SU-DHL-6 (cell line): ENCODE data around the gene LRFN2.

ENCODE experiments used
- H2AFZ ChIP-seq: fragments of 200-600 bp; sonication (generic); 2 replicates; pipeline ENCODE4 v1.6.1; 2014; ENCODE audit warnings: low read depth, mild to moderate bottlenecking, moderate library complexity, mixed read lengths, antibody characterized with exemption, low read length; ENCODE audit not compliant: severe bottlenecking
- H3F3A ChIP-seq: fragments of 200-600 bp; shearing (Covaris generic); 2 replicates; pipeline ENCODE4 v1.6.0; 2016; ENCODE audit warnings: antibody characterized with exemption, mild to moderate bottlenecking; ENCODE audit not compliant: insufficient read depth
- H3K27ac ChIP-seq: fragments of 200-600 bp; sonication (generic); 2 replicates; pipeline ENCODE4 v1.5.1; 2016; ENCODE audit warnings: low read depth, mild to moderate bottlenecking, low read length, moderate library complexity, mixed read lengths
- H3K27me3 ChIP-seq: fragments of 200-600 bp; sonication (generic), shearing (Covaris generic); 2 replicates; pipeline ENCODE4 v1.6.0; 2014; ENCODE audit warnings: mild to moderate bottlenecking, low read length
- H3K36me3 ChIP-seq: fragments of 200-600 bp; sonication (generic); 2 replicates; pipeline ENCODE4 v1.6.1; 2014; ENCODE audit warnings: mild to moderate bottlenecking, low read length, mixed read lengths
- H3K4me2 ChIP-seq: fragments of 300-600, 200-600 bp; shearing (Covaris generic), sonication (generic); 2 replicates; pipeline ENCODE4 v1.6.0; 2014; ENCODE audit warnings: low read length, low read depth, mild to moderate bottlenecking; ENCODE audit not compliant: poor library complexity, severe bottlenecking
- H3K4me3 ChIP-seq: fragments of 200-600 bp; sonication (generic); 2 replicates; pipeline ENCODE4 v1.5.1; 2014; ENCODE audit warnings: antibody characterized with exemption, low read length, mild to moderate bottlenecking, mixed read lengths; ENCODE audit not compliant: insufficient read depth, poor library complexity, severe bottlenecking
- H3K79me2 ChIP-seq: fragments of 200-600 bp; sonication (generic); 2 replicates; pipeline ENCODE4 v1.6.1; 2014; ENCODE audit warnings: mild to moderate bottlenecking, low read length, moderate library complexity; ENCODE audit not compliant: insufficient read depth
- H3K9ac ChIP-seq: fragments of 200-600 bp; sonication (generic); 2 replicates; pipeline ENCODE4 v1.7.0; 2014; ENCODE audit warnings: mild to moderate bottlenecking, low read length
- H3K9me2 ChIP-seq: fragments of 200-600 bp; sonication (generic); replicated peaks from 2 replicates; pipeline ENCODE4 v1.6.1; 2014; ENCODE audit warnings: low read length; ENCODE audit not compliant: insufficient read depth
- H3K9me3 ChIP-seq: fragments of 200-600 bp; sonication (generic); 2 replicates; pipeline ENCODE4 v1.6.1; 2014; ENCODE audit warnings: low read length, mixed read lengths; ENCODE audit not compliant: insufficient read depth
- H4K20me1 ChIP-seq: fragments of 200-600 bp; sonication (generic); 2 replicates; pipeline ENCODE4 v1.6.1; 2014; ENCODE audit warnings: low read depth, mild to moderate bottlenecking, antibody characterized with exemption, low read length, moderate library complexity, mixed read lengths
- EZH2phosphoT487 ChIP-seq: fragments of 200-600 bp; sonication (generic), shearing (Covaris generic); conservative IDR thresholded peaks from 2 replicates; pipeline ENCODE4 v1.6.1; 2018; ENCODE audit warnings: mild to moderate bottlenecking, antibody characterized with exemption, low read length, moderate library complexity, mixed read lengths
- TF ChIP-seq, protein P1 (sequence below): fragments of 200-600 bp; sonication (generic); IDR thresholded peaks from one replicate; pipeline ENCODE4 v1.5.1; 2017; ENCODE audit warnings: antibody characterized with exemption, mild to moderate bottlenecking, low read length, moderate library complexity; ENCODE audit not compliant: insufficient read depth, poor library complexity, severe bottlenecking

The LRFN2 gene

DNA sequence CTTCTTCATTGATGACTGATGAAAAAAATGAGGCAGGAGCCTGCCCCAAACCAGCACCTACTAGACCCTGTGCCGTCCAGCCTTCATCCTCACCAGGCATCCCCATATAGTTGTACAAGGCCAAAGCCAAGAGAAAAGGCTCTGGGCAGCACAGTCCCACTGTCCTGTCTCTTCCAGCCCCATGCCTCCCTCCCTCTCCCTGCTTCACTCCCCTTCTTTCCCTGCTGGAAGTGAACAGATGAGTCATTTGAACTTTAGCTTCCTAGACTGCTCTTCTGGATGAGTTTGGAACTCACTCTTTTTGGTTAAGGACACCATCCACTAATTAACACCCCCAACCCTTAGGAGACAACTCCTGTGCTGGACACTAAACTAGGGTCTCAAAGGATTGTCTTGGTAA lies 235.2 kb downstream of the LRFN2 start:
- H3K9me2 ChIP-seq = no peaks in the 10 kb centered on the region
- no peaks in the 10 kb centered on the region for H3F3A ChIP-seq
- H3K4me3 ChIP-seq = no peak overlapping the region
- no peaks in the 10 kb centered on the region for H4K20me1 ChIP-seq
- H3K4me2 ChIP-seq = no peak overlapping the region
- no peaks in the 10 kb centered on the region for H3K27me3 ChIP-seq
- no peak overlapping the region for H3K9ac ChIP-seq
- no peaks in the 10 kb centered on the region for H3K9me3 ChIP-seq
- no peaks in the 10 kb centered on the region for H3K79me2 ChIP-seq
- H3K27ac ChIP-seq = no peak overlapping the region
- TF ChIP-seq, protein P1, sequence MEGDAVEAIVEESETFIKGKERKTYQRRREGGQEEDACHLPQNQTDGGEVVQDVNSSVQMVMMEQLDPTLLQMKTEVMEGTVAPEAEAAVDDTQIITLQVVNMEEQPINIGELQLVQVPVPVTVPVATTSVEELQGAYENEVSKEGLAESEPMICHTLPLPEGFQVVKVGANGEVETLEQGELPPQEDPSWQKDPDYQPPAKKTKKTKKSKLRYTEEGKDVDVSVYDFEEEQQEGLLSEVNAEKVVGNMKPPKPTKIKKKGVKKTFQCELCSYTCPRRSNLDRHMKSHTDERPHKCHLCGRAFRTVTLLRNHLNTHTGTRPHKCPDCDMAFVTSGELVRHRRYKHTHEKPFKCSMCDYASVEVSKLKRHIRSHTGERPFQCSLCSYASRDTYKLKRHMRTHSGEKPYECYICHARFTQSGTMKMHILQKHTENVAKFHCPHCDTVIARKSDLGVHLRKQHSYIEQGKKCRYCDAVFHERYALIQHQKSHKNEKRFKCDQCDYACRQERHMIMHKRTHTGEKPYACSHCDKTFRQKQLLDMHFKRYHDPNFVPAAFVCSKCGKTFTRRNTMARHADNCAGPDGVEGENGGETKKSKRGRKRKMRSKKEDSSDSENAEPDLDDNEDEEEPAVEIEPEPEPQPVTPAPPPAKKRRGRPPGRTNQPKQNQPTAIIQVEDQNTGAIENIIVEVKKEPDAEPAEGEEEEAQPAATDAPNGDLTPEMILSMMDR = no peak
- TF ChIP-seq EZH2phosphoT487 = no peak
- no peak overlapping the region for H2AFZ ChIP-seq
- H3K36me3 ChIP-seq = no peaks in the 10 kb centered on the region

GRCh38 chr6:40350747-40351217 lies 236.4 kb downstream of the LRFN2 start:
- Histone ChIP-seq H2AFZ (no peak overlapping the region), H3K9me2 (no peaks in the 10 kb centered on the region), H3K27ac (no peak overlapping the region), H3K9ac (no peak overlapping the region), H3K9me3 (no peaks in the 10 kb centered on the region), H3K4me2 (no peak overlapping the region), H3K79me2 (no peaks in the 10 kb centered on the region), H3K36me3 (no peaks in the 10 kb centered on the region), H3K4me3 (no peak overlapping the region), H4K20me1 (no peaks in the 10 kb centered on the region), H3K27me3 (no peaks in the 10 kb centered on the region), H3F3A (no peaks in the 10 kb centered on the region)
- TF ChIP-seq, protein P1 = no peak
- no peak for TF ChIP-seq EZH2phosphoT487

- Histone ChIP-seq H4K20me1 (no peaks in the 10 kb centered on the region), H2AFZ (no peak overlapping the region), H3K27ac (no peak overlapping the region), H3K9me2 (no peaks in the 10 kb centered on the region), H3K4me3 (no peak overlapping the region), H3K79me2 (no peaks in the 10 kb centered on the region), H3F3A (no peaks in the 10 kb centered on the region), H3K9me3 (no peaks in the 10 kb centered on the region), H3K27me3 (no peaks in the 10 kb centered on the region), H3K4me2 (no peak overlapping the region), H3K9ac (no peak overlapping the region), H3K36me3 (no peaks in the 10 kb centered on the region)
- no peak for TF ChIP-seq EZH2phosphoT487
- TF ChIP-seq, protein P1 = no peak
Measured at GRCh38 chr6:40349901-40350746, 237.0 kb downstream of the LRFN2 start.
